Suppressor macrophage treated with lipopolysaccharide for 1 hour (primary cell): Measurements from ENCODE around the gene CRYBA2.

Experiments
- DNase-seq, 3 donors: peaks; one replicate each; pipeline ENCODE4 v3.0.0-alpha.2; 2020 to 2022

The CRYBA2 gene

GRCh38 chr2:219022616-219023015 is 29.4 kb upstream of the CRYBA2 start:
- DNase-seq: no peak

GRCh38 chr2:219022041-219022440 is 28.8 kb upstream of the CRYBA2 start:
- DNase-seq: no peak

GRCh38 chr2:219021591-219021990 is 28.4 kb upstream of the CRYBA2 start:
- DNase-seq: no peak

GRCh38 chr2:219020604-219021365 is 27.6 kb upstream of the CRYBA2 start:
- DNase-seq: no peak

- DNase-seq: no peak
Observed at GRCh38 chr2:219019436-219019835, 26.2 kb upstream of the CRYBA2 start.

- no peak for DNase-seq
Observed at GRCh38 chr2:219018726-219019125, 25.5 kb upstream of the CRYBA2 start.

- DNase-seq: no peak
Observed at GRCh38 chr2:219018286-219018685, 25.1 kb upstream of the CRYBA2 start.

GRCh38 chr2:219017201-219017931 is 24.1 kb upstream of the CRYBA2 start:
- no peak for DNase-seq

GRCh38 chr2:219016721-219017120 is 23.5 kb upstream of the CRYBA2 start:
- DNase-seq: no peak

GRCh38 chr2:219010873-219011272 is 17.7 kb upstream of the CRYBA2 start:
- no peak for DNase-seq

- DNase-seq: no peak
Observed at GRCh38 chr2:219010162-219010756, 17.0 kb upstream of the CRYBA2 start.

GRCh38 chr2:219009294-219009693 is 16.1 kb upstream of the CRYBA2 start:
- no peak for DNase-seq

- DNase-seq: no peak
Observed at GRCh38 chr2:219003979-219004378, 10.8 kb upstream of the CRYBA2 start.

GRCh38 chr2:219003267-219003634 is 10.0 kb upstream of the CRYBA2 start:
- peak in 1 of 3 donors; percentile 67 for DNase-seq

GRCh38 chr2:219002395-219003266 is 9.4 kb upstream of the CRYBA2 start:
- peak; percentile 42 to 46 (median 44) for DNase-seq

GRCh38 chr2:219001577-219002394 is 8.6 kb upstream of the CRYBA2 start:
- DNase-seq: peak in 1 of 3 donors; percentile 29

GRCh38 chr2:219001100-219001576 is 7.9 kb upstream of the CRYBA2 start:
- no peak for DNase-seq

GRCh38 chr2:219000569-219000960 is 7.3 kb upstream of the CRYBA2 start:
- no peak for DNase-seq

GRCh38 chr2:218999881-219000568 is 6.8 kb upstream of the CRYBA2 start:
- DNase-seq: peak in 1 of 3 donors; percentile 43

GRCh38 chr2:218999021-218999880 is 6.0 kb upstream of the CRYBA2 start:
- DNase-seq: no peak
